HUES64 (cell line): ENCODE measurements around the gene CAMKK2.

Experiments
- H3K27ac ChIP-seq: 2 replicates; pipeline ENCODE4 v1.7.0; 2013; ENCODE audit warnings: low read depth, low read length, inconsistent platforms
- H3K27me3 ChIP-seq: 2 replicates; pipeline ENCODE4 v1.6.1; 2013; ENCODE audit warnings: mild to moderate bottlenecking, low read length; ENCODE audit not compliant: insufficient read depth
- H3K36me3 ChIP-seq: 2 replicates; pipeline ENCODE4 v1.6.1; 2013; ENCODE audit warnings: mild to moderate bottlenecking, low read length; ENCODE audit not compliant: insufficient read depth
- H3K4me1 ChIP-seq: 2 replicates; pipeline ENCODE4 v1.6.1; 2013; ENCODE audit warnings: mild to moderate bottlenecking, low read length, moderate library complexity; ENCODE audit not compliant: insufficient read depth
- H3K4me3 ChIP-seq: 2 replicates; pipeline ENCODE4 v1.5.1; 2013; ENCODE audit warnings: mild to moderate bottlenecking, low read length, moderate library complexity
- H3K9ac ChIP-seq: 2 replicates; pipeline ENCODE4 v1.6.1; 2013; ENCODE audit warnings: mild to moderate bottlenecking, low read depth, low read length
- H3K9me3 ChIP-seq: 2 replicates; pipeline ENCODE4 v1.6.1; 2013; ENCODE audit warnings: low read depth, low read length; ENCODE audit not compliant: insufficient read depth
- WGBS: fragments of 150-250, 120-280 bp; methylation state at CpG from one replicate; pipeline ENCODE4 v1.1.7; 2013; ENCODE audit warnings: missing lambda C conversion rate; 5-methylcytosine and 5-hydroxymethylcytosine counted together

CAMKK2 gene

GRCh38 chr12:121278169-121279070 is 18.1 kb downstream of the CAMKK2 start:
- Histone ChIP-seq H3K27ac (no peak overlapping the region), H3K9ac (no peak overlapping the region), H3K4me3 (no peak overlapping the region), H3K27me3 (no peaks in the 10 kb centered on the region), H3K9me3 (no peaks in the 10 kb centered on the region), H3K4me1 (peaks cover 5% of the 10 kb centered on the region; the same call in 1 of the 2 replicates), H3K36me3 (no peaks in the 10 kb centered on the region)
- 95% methylated on average over 15 of the region's 15 CpGs for WGBS

GRCh38 chr12:121277374-121277759 is 19.1 kb downstream of the CAMKK2 start:
- no peak overlapping the region for H3K4me3 ChIP-seq
- no peak overlapping the region for H3K27ac ChIP-seq
- H3K27me3 ChIP-seq: no peaks in the 10 kb centered on the region
- WGBS: 91% methylated on average over 6 of the region's 6 CpGs
- no peaks in the 10 kb centered on the region for H3K9me3 ChIP-seq
- peaks cover 5% of the 10 kb centered on the region; the same call in 1 of the 2 replicates for H3K4me1 ChIP-seq
- no peak overlapping the region for H3K9ac ChIP-seq
- no peaks in the 10 kb centered on the region for H3K36me3 ChIP-seq

GRCh38 chr12:121274036-121274763 is 22.3 kb downstream of the CAMKK2 start:
- Histone ChIP-seq H3K4me1 (no peaks in the 10 kb centered on the region), H3K9ac (no peak overlapping the region), H3K36me3 (peaks cover 13% of the 10 kb centered on the region), H3K27me3 (no peaks in the 10 kb centered on the region), H3K9me3 (no peaks in the 10 kb centered on the region), H3K27ac (no peak overlapping the region), H3K4me3 (no peak overlapping the region)
- 97% methylated on average over 35 of the region's 35 CpGs for WGBS

- peaks cover 21% of the 10 kb centered on the region for H3K36me3 ChIP-seq
- H3K4me3 ChIP-seq: no peak overlapping the region
- H3K9me3 ChIP-seq: no peaks in the 10 kb centered on the region
- H3K27ac ChIP-seq: no peak overlapping the region
- H3K27me3 ChIP-seq: no peaks in the 10 kb centered on the region
- 93% methylated on average over 14 of the region's 14 CpGs for WGBS
- H3K9ac ChIP-seq: no peak overlapping the region
- no peaks in the 10 kb centered on the region for H3K4me1 ChIP-seq
Observed at GRCh38 chr12:121273364-121273896, 23.1 kb downstream of the CAMKK2 start.

- Histone ChIP-seq H3K36me3 (peaks cover 41% of the 10 kb centered on the region), H3K27ac (no peak overlapping the region), H3K9ac (no peak overlapping the region), H3K27me3 (no peaks in the 10 kb centered on the region), H3K4me3 (no peak overlapping the region), H3K4me1 (no peaks in the 10 kb centered on the region), H3K9me3 (no peaks in the 10 kb centered on the region)
- 80% methylated on average over 1 of the region's 1 CpG for WGBS
Observed at GRCh38 chr12:121267822-121268221, 28.7 kb downstream of the CAMKK2 start.

GRCh38 chr12:121264951-121265515 is 31.5 kb downstream of the CAMKK2 start:
- Histone ChIP-seq H3K27ac (no peak overlapping the region), H3K4me3 (no peak overlapping the region), H3K9me3 (no peaks in the 10 kb centered on the region), H3K27me3 (no peaks in the 10 kb centered on the region), H3K9ac (no peak overlapping the region), H3K36me3 (peaks cover 45% of the 10 kb centered on the region), H3K4me1 (no peaks in the 10 kb centered on the region)
- 92% methylated on average over 9 of the region's 10 CpGs for WGBS

GRCh38 chr12:121264135-121264534 is 32.4 kb downstream of the CAMKK2 start:
- no peak overlapping the region for H3K4me3 ChIP-seq
- peaks cover 51% of the 10 kb centered on the region for H3K36me3 ChIP-seq
- no peaks in the 10 kb centered on the region for H3K9me3 ChIP-seq
- H3K27me3 ChIP-seq: no peaks in the 10 kb centered on the region
- 90% methylated on average over 8 of the region's 8 CpGs for WGBS
- no peaks in the 10 kb centered on the region for H3K4me1 ChIP-seq
- H3K9ac ChIP-seq: no peak overlapping the region
- H3K27ac ChIP-seq: no peak overlapping the region

- Histone ChIP-seq H3K36me3 (peaks cover 45% of the 10 kb centered on the region), H3K9me3 (no peaks in the 10 kb centered on the region), H3K4me3 (no peak overlapping the region), H3K4me1 (no peaks in the 10 kb centered on the region), H3K27ac (no peak overlapping the region), H3K9ac (no peak overlapping the region), H3K27me3 (no peaks in the 10 kb centered on the region)
- WGBS: 96% methylated on average over 10 of the region's 10 CpGs
Observed at GRCh38 chr12:121263206-121263935, 33.1 kb downstream of the CAMKK2 start.

- H3K4me3 ChIP-seq: no peak overlapping the region
- peaks cover 37% of the 10 kb centered on the region for H3K36me3 ChIP-seq
- H3K27me3 ChIP-seq: no peaks in the 10 kb centered on the region
- no peak overlapping the region for H3K27ac ChIP-seq
- no peak overlapping the region for H3K9ac ChIP-seq
- WGBS: 92% methylated on average over 6 of the region's 6 CpGs
- no peaks in the 10 kb centered on the region for H3K4me1 ChIP-seq
- H3K9me3 ChIP-seq: no peaks in the 10 kb centered on the region
Observed at GRCh38 chr12:121261398-121261797, 35.1 kb downstream of the CAMKK2 start.

GRCh38 chr12:121260091-121260490 is 36.4 kb downstream of the CAMKK2 start:
- no peak overlapping the region for H3K27ac ChIP-seq
- no peaks in the 10 kb centered on the region for H3K27me3 ChIP-seq
- no peak overlapping the region for H3K9ac ChIP-seq
- peaks cover 40% of the 10 kb centered on the region for H3K36me3 ChIP-seq
- WGBS: 97% methylated on average over 7 of the region's 7 CpGs
- no peaks in the 10 kb centered on the region for H3K9me3 ChIP-seq
- H3K4me1 ChIP-seq: no peaks in the 10 kb centered on the region
- no peak overlapping the region for H3K4me3 ChIP-seq
